K562 (cell line): ENCODE measurements around the gene EXOC6. TPM values are rescaled to one million over a fixed set of nuclear protein-coding genes. Genes with fewer than 3 reads are reported as not detected.

Source experiments
- AFF1 ChIP-seq, 2 experiments: fragments of 450-650 bp; IDR thresholded peaks; 2 replicates each; pipeline ENCODE4 v1.6.1; 2018; ENCODE audit warnings: mild to moderate bottlenecking in 2 of 2, low read depth in 1 of 2; ENCODE audit not compliant: partially characterized antibody in 2 of 2
- CBFA2T2 ChIP-seq: fragments of 450-650 bp; conservative IDR thresholded peaks from 2 replicates; pipeline ENCODE4 v1.6.1; 2017; ENCODE audit warnings: mild to moderate bottlenecking
- CBFA2T3 ChIP-seq: fragments of 450-650 bp; IDR thresholded peaks from 2 replicates; pipeline ENCODE4 v1.6.1; 2017
- HES1 ChIP-seq: fragments of 450-650 bp; IDR thresholded peaks from 2 replicates; pipeline ENCODE4 v1.6.1; 2016; ENCODE audit warnings: low read depth, mild to moderate bottlenecking, moderate library complexity
- HEY1 ChIP-seq: fragments of 250-450 bp; sonication (Bioruptor Pico); IDR thresholded peaks from 2 replicates; pipeline ENCODE4 v1.5.0; 2020; ENCODE audit warnings: mild to moderate bottlenecking, moderate library complexity, borderline replicate concordance
- IRF9 ChIP-seq: fragments of 450-650 bp; IDR thresholded peaks from 2 replicates; pipeline ENCODE4 v1.6.1; 2016; ENCODE audit warnings: missing biosample characterization, missing genetic modification characterization
- JUND ChIP-seq, 2 experiments: IDR thresholded peaks; 2 replicates in 1 of 2; 3 replicates in 1 of 2; pipeline ENCODE4 v1.6.1; 2011; ENCODE audit warnings: borderline replicate concordance in 2 of 2, low read depth in 2 of 2, low read length in 2 of 2, improper control_type of control experiment in 1 of 2, missing biosample characterization in 1 of 2, missing genetic modification characterization in 1 of 2, missing genetic modification reagents in 1 of 2
- MLX ChIP-seq, 2 experiments: fragments of 450-650 bp in 1 of 2; sonication (generic) in 1 of 2; formaldehyde crosslinking; conservative IDR thresholded peaks; 2 replicates each; pipeline versions ENCODE4 v1.4.0 to v1.8.1; 2020 to 2022; ENCODE audit warnings: mild to moderate bottlenecking in 1 of 2, missing genetic modification reagents in 1 of 2
- MTA3 ChIP-seq: fragments of 450-650 bp; formaldehyde crosslinking; IDR thresholded peaks from 2 replicates; pipeline ENCODE4 v1.6.1; 2017; ENCODE audit warnings: mild to moderate bottlenecking, borderline replicate concordance
- RBM22 ChIP-seq: fragments of 200-400 bp; formaldehyde crosslinking; IDR thresholded peaks from 2 replicates; pipeline ENCODE4 v1.6.1; 2018; ENCODE audit warnings: low read length, low read depth; ENCODE audit not compliant: poor library complexity, severe bottlenecking
- SIN3B ChIP-seq: fragments of 450-650 bp; IDR thresholded peaks from 2 replicates; pipeline ENCODE4 v1.6.1; 2017; ENCODE audit warnings: low read depth, mild to moderate bottlenecking, moderate library complexity
- TCFL5 ChIP-seq: fragments of 250-450 bp; sonication (Bioruptor Pico); conservative IDR thresholded peaks from 2 replicates; pipeline ENCODE4 v1.6.1; 2021; ENCODE audit warnings: mild to moderate bottlenecking, moderate library complexity, matching md5 sums
- THRA ChIP-seq: fragments of 450-650 bp; IDR thresholded peaks from 2 replicates; pipeline ENCODE4 v1.6.1; 2017; ENCODE audit warnings: mild to moderate bottlenecking, moderate library complexity
- ZBTB33 ChIP-seq: sonication (generic); formaldehyde crosslinking; IDR thresholded peaks from 2 replicates; pipeline ENCODE4 v1.8.1; 2023; ENCODE audit warnings: mild to moderate bottlenecking, missing genetic modification reagents
- ZEB2 ChIP-seq: fragments of 450-650 bp; IDR thresholded peaks from 2 replicates; pipeline ENCODE4 v1.6.1; 2016
- ZNF347 ChIP-seq: fragments of 450-650 bp; formaldehyde crosslinking; IDR thresholded peaks from 2 replicates; pipeline ENCODE4 v1.4.0; 2020; ENCODE audit warnings: low read depth, mild to moderate bottlenecking, moderate library complexity
- ZNF444 ChIP-seq: fragments of 250-450 bp; sonication (Bioruptor Pico); IDR thresholded peaks from 2 replicates; pipeline ENCODE4 v1.4.0; 2020; ENCODE audit warnings: mild to moderate bottlenecking, moderate library complexity
- polyA plus RNA-seq, 8 experiments: library from polyadenylated mRNA; depleted of rRNA in 4 of 8; stranded (reverse) in 5 of 8; unstranded in 3 of 8; fragments of >200 nt; fragmentation: Nextera tagmentation in 2 of 8; fragmentation: Illumina TruSeq in 1 of 8; extraction: Ambion mirVana in 2 of 8; extraction: Trizol in 1 of 8; gene quantifications; 2 replicates each; pipeline versions ENCODE4 v1.2.1 to v1.2.3, GENCODE V29; 2011 to 2014; ENCODE audit warnings: inconsistent platforms in 1 of 8, missing spikeins in 1 of 8
- total RNA-seq, 7 experiments: library from RNA; depleted of rRNA in 6 of 7; stranded (reverse); fragments of >200 nt in 6 of 7; fragmentation: Illumina TruSeq in 2 of 7; extraction: Trizol in 2 of 7; gene quantifications; 2 replicates each; pipeline versions ENCODE4 v1.2.1 to v1.2.3, GENCODE V29; 2011 to 2021; ENCODE audit warnings: low replicate concordance in 1 of 7

Gene EXOC6
- total and polyA plus RNA-seq, 9 of the 15 experiments (the other 6 are each of a cell fraction or from before 2014, with no cell fraction given) = 13.9 to 42.8 (median 24.9) TPM

- TF ChIP-seq MTA3 = peak; percentile 97
- TF ChIP-seq SIN3B = no peak
- TF ChIP-seq TCFL5 (CRISPR knock-in tag) = no peak
- no peak for TF ChIP-seq THRA
- no peak for TF ChIP-seq RBM22
- peak; percentile 58 to 79 for TF ChIP-seq AFF1 (IDR thresholded peaks at IDR 0.05; ENCODE audit: low read depth in 1 of 2, partially characterized antibody in 2 of 2)
- TF ChIP-seq ZNF347 (CRISPR knock-in tag) = no peak
- TF ChIP-seq HEY1 (CRISPR knock-in tag) = no peak
- no peak for TF ChIP-seq CBFA2T2
- TF ChIP-seq CBFA2T3 = no peak
- no peak for TF ChIP-seq ZEB2
- TF ChIP-seq HES1 = no peak
- no peak for TF ChIP-seq ZBTB33 (CRISPR knock-in tag)
- peak; percentile 15; the same call in 1 of the 2 replicates for TF ChIP-seq JUND (IDR thresholded peaks at IDR 0.05; ENCODE audit: borderline replicate concordance, low read depth, low read length)
- TF ChIP-seq JUND (tag; IDR thresholded peaks at IDR 0.05; ENCODE audit: borderline replicate concordance, low read depth, low read length) = no peak; the same call in 2 of the 3 replicates
- no peak for TF ChIP-seq MLX (CRISPR knock-in tag; conservative IDR thresholded peaks at IDR 0.05)
- no peak for TF ChIP-seq ZNF444 (CRISPR knock-in tag)
- 0 out of 2 replicates have a peak, but pooled peaks have one; percentile 29 for TF ChIP-seq IRF9 (tag)
Measured at GRCh38 chr10:92829042-92829785, 19.1 kb upstream of the EXOC6 start (continued).
